ENCODE data around the gene ZC3H10. TPM values are rescaled to one million over a fixed set of nuclear protein-coding genes. Genes with fewer than 3 reads are reported as not detected.

Gene ZC3H10
- total and polyA plus RNA-seq, 10 donors = 1.5 to 13.6 (median 8.9) TPM

- intact Hi-C loops (cut with DNase I; ENCODE audit: low total_unique reads) = no loop called here
- no peak for TF ChIP-seq POLR2A (IDR thresholded peaks at IDR 0.05)
- TF ChIP-seq POLR2AphosphoS5 (IDR thresholded peaks at IDR 0.05) = no peak
- no peak for TF ChIP-seq CTCF (IDR thresholded peaks at IDR 0.05 in 8 of 11, conservative IDR thresholded peaks at IDR 0.05 in 3 of 11)
- peaks cover 14 to 64% (median 45%) of the 10 kb centered on the region in 6 donors for H3K4me1 ChIP-seq
- peaks cover 0 to 62% (median 47%) of the 10 kb centered on the region in 6 donors for H3K36me3 ChIP-seq
- H3K27me3 ChIP-seq (replicated peaks in 1 of 7) = no peaks in the 10 kb centered on the region
- H3K27ac ChIP-seq = peak overlapping the region in 7 of 8 donors; percentile 44 to 83 (median 75)
- H3K9me3 ChIP-seq = no peaks in the 10 kb centered on the region
- H3K4me3 ChIP-seq = no peak overlapping the region
- no peak for DNase-seq
- 86 to 96% (median 91%) methylated on average over 3 of the region's 3 CpGs for WGBS, 5 donors
Observed at GRCh38 chr12:56145217-56145616, 27.2 kb downstream of the ZC3H10 start.

- TF ChIP-seq POLR2A (IDR thresholded peaks at IDR 0.05) = no peak
- peak in 1 of 3 donors; percentile 72 for TF ChIP-seq POLR2AphosphoS5 (IDR thresholded peaks at IDR 0.05)
- TF ChIP-seq CTCF (IDR thresholded peaks at IDR 0.05 in 8 of 11, conservative IDR thresholded peaks at IDR 0.05 in 3 of 11) = no peak
- H3K36me3 ChIP-seq = peaks cover 0 to 46% (median 34%) of the 10 kb centered on the region in 6 donors
- no peak for DNase-seq
- WGBS, 5 donors = 69 to 74% (median 72%) methylated on average over 13 of the region's 13 CpGs
- peak overlapping the region in 7 of 8 donors; percentile 21 to 67 (median 58) for H3K27ac ChIP-seq
- H3K4me1 ChIP-seq = peaks cover 21 to 76% (median 57%) of the 10 kb centered on the region in 6 donors
- intact Hi-C loops (cut with DNase I; ENCODE audit: low total_unique reads) = no loop called here
- no peak overlapping the region for H3K4me3 ChIP-seq
- no peaks in the 10 kb centered on the region for H3K27me3 ChIP-seq (replicated peaks in 1 of 7)
- no peaks in the 10 kb centered on the region for H3K9me3 ChIP-seq
Observed at GRCh38 chr12:56146492-56147460, 28.7 kb downstream of the ZC3H10 start.

- 50 to 66% (median 57%) methylated on average over 3 of the region's 3 CpGs for WGBS, 5 donors
- intact Hi-C loops (cut with DNase I; ENCODE audit: low total_unique reads) = no loop called here
- DNase-seq = no peak
Observed at GRCh38 chr12:56150563-56150962, 32.5 kb downstream of the ZC3H10 start.

More at GRCh38 chr12:56150563-56150962, 32.5 kb downstream of the ZC3H10 start:
- H3K4me3 ChIP-seq = no peak overlapping the region
- H3K27ac ChIP-seq = peak overlapping the region in 3 of 8 donors; percentile 97 to 98 (median 98)
- H3K4me1 ChIP-seq = peaks cover 13 to 63% (median 44%) of the 10 kb centered on the region in 6 donors
- H3K36me3 ChIP-seq = peaks cover 0 to 8% (median 0%) of the 10 kb centered on the region in 6 donors
- TF ChIP-seq POLR2AphosphoS5 (IDR thresholded peaks at IDR 0.05) (no peak), POLR2A (IDR thresholded peaks at IDR 0.05) (no peak), CTCF (IDR thresholded peaks at IDR 0.05 in 8 of 11, conservative IDR thresholded peaks at IDR 0.05 in 3 of 11) (no peak)
- no peaks in the 10 kb centered on the region for H3K9me3 ChIP-seq
- H3K27me3 ChIP-seq (replicated peaks in 1 of 7) = no peaks in the 10 kb centered on the region
